ENCODE data around the gene TNK2. TPM values are rescaled to one million over a fixed set of nuclear protein-coding genes. Genes with fewer than 3 reads are reported as not detected.
"Not testable (repeated sequence)": the region's sequence is repeated elsewhere in the genome, so short reads cannot be mapped to it uniquely, and the experiment has no call there.

TNK2 gene
- total and polyA plus RNA-seq, 2 donors (not counting 3 experiments of a cell fraction or from before 2014, with no cell fraction given), result 18.6 to 71.6 TPM

DNA sequence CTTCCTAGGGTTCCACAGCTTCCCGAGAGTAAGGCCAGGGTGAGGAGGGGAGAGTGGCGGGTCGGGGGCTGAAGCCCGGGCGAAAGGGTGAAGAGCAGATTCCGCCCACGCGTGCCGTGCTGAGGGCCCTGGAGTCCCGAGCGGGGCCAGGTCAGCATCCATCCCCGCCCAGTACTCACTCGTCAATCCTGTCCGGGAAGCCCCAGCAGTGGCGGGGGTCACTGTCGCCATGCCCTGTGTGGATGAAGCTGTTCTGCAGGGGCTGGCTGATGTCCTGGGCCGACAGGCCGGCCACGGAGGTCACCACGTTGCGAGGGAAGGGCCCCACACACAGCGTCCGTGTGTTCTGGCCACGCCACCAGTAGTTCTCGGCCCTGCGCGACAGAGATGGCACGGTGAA is 36.3 kb downstream of the TNK2 start:
- Histone ChIP-seq H3K4me1 (ENCODE audit: control insufficient read depth, extremely low read depth, insufficient read depth, low read length) (no peaks in the 10 kb centered on the region), H3K9me1 (replicated peaks; ENCODE audit: control insufficient read depth, extremely low read depth, insufficient read depth, low read length) (no peaks in the 10 kb centered on the region), H3K4me2 (ENCODE audit: insufficient read depth, low read length) (no peak overlapping the region), H3K4me3 (replicated peaks in 1 of 3; ENCODE audit: insufficient read depth in 1 of 3, low read depth in 1 of 3, low read length in 3 of 3) (no peak overlapping the region), H4K20me1 (replicated peaks; ENCODE audit: control insufficient read depth, extremely low read depth, insufficient read depth, low read length) (no peaks in the 10 kb centered on the region), H3K27ac (ENCODE audit: insufficient read depth, low read depth, low read length) (no peak overlapping the region), H3K9me3 (replicated peaks; ENCODE audit: control insufficient read depth, insufficient read depth, low read length) (no peaks in the 10 kb centered on the region), H3K27me3 (ENCODE audit: control insufficient read depth in 2 of 2, insufficient read depth in 2 of 2, low read length in 2 of 2) (no peaks in the 10 kb centered on the region), H2AFZ (ENCODE audit: low read depth, low read length) (no peak overlapping the region), H3K79me2 (ENCODE audit: control insufficient read depth, insufficient read depth, low read length) (no peaks in the 10 kb centered on the region), H3K36me3 (ENCODE audit: control insufficient read depth in 2 of 2, extremely low read depth in 1 of 2, insufficient read depth in 2 of 2, low read length in 2 of 2) (peaks cover 5 to 40% of the 10 kb centered on the region in 2 experiments), H3K9ac (replicated peaks; ENCODE audit: extremely low read depth, insufficient read depth, low read length) (no peak overlapping the region)
- ChIA-PET CTCF (interaction anchor here (1.0 to 8.6 kb wide), 4 partner anchors 9 to 42 kb away, joined by 3 to 67 read pairs (median 6); no protein-coding TSS in a partner anchor), POLR2A (no interaction called here)
- DNase-seq (ENCODE audit: low read depth, low spot score) (no peak), FAIRE-seq (no peak)
- intact Hi-C loops (cut with micrococcal nuclease), result no loop called here
- no TSS peak for BruUV-seq (replicated peaks)
- TF ChIP-seq FOS (IDR thresholded peaks at IDR 0.05; ENCODE audit: borderline replicate concordance, insufficient read depth, low read length) (no peak), POLR2AphosphoS5 (IDR thresholded peaks at IDR 0.05; ENCODE audit: insufficient read depth, low read depth, low read length) (no peak)
- TF ChIP-seq, protein P1, sequence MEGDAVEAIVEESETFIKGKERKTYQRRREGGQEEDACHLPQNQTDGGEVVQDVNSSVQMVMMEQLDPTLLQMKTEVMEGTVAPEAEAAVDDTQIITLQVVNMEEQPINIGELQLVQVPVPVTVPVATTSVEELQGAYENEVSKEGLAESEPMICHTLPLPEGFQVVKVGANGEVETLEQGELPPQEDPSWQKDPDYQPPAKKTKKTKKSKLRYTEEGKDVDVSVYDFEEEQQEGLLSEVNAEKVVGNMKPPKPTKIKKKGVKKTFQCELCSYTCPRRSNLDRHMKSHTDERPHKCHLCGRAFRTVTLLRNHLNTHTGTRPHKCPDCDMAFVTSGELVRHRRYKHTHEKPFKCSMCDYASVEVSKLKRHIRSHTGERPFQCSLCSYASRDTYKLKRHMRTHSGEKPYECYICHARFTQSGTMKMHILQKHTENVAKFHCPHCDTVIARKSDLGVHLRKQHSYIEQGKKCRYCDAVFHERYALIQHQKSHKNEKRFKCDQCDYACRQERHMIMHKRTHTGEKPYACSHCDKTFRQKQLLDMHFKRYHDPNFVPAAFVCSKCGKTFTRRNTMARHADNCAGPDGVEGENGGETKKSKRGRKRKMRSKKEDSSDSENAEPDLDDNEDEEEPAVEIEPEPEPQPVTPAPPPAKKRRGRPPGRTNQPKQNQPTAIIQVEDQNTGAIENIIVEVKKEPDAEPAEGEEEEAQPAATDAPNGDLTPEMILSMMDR (IDR thresholded peaks at IDR 0.05; ENCODE audit: extremely low read depth in 1 of 2, insufficient read depth in 1 of 2, low read depth in 1 of 2, low read length in 2 of 2), result no peak
- dilution Hi-C loops (cut with MboI; ENCODE audit: extremely low pct_ligation_motif_present, low sequenced_read_pairs), result no loop called here

- DNase-seq (ENCODE audit: low read depth, low spot score); FAIRE-seq; H3K27ac ChIP-seq (ENCODE audit: insufficient read depth, low read depth, low read length); H3K27me3 ChIP-seq (ENCODE audit: control insufficient read depth in 2 of 2, insufficient read depth in 2 of 2, low read length in 2 of 2); H3K79me2 ChIP-seq (ENCODE audit: control insufficient read depth, insufficient read depth, low read length); H3K4me2 ChIP-seq (ENCODE audit: insufficient read depth, low read length); H3K4me1 ChIP-seq (ENCODE audit: control insufficient read depth, extremely low read depth, insufficient read depth, low read length); H3K4me3 ChIP-seq (replicated peaks in 1 of 3; ENCODE audit: insufficient read depth in 1 of 3, low read depth in 1 of 3, low read length in 3 of 3); H2AFZ ChIP-seq (ENCODE audit: low read depth, low read length); POLR2A ChIA-PET; H3K9ac ChIP-seq (replicated peaks; ENCODE audit: extremely low read depth, insufficient read depth, low read length); H3K9me1 ChIP-seq (replicated peaks; ENCODE audit: control insufficient read depth, extremely low read depth, insufficient read depth, low read length); intact Hi-C loops (cut with micrococcal nuclease); dilution Hi-C loops (cut with MboI; ENCODE audit: extremely low pct_ligation_motif_present, low sequenced_read_pairs); BruUV-seq (replicated peaks); H3K9me3 ChIP-seq (replicated peaks; ENCODE audit: control insufficient read depth, insufficient read depth, low read length); H4K20me1 ChIP-seq (replicated peaks; ENCODE audit: control insufficient read depth, extremely low read depth, insufficient read depth, low read length): not testable (repeated sequence)
- CTCF ChIA-PET, result interaction anchor here (1.0 to 8.6 kb wide), 4 partner anchors 9 to 43 kb away, joined by 3 to 67 read pairs (median 6); no protein-coding TSS in a partner anchor
- H3K36me3 ChIP-seq (ENCODE audit: control insufficient read depth in 2 of 2, extremely low read depth in 1 of 2, insufficient read depth in 2 of 2, low read length in 2 of 2), result peaks cover 5 to 39% of the 10 kb centered on the region in 2 experiments
Observed at GRCh38 chr3:195871686-195872085, 36.7 kb downstream of the TNK2 start.

Data from endothelial cell of umbilical vein (primary cell).